SH-SY5Y (cell line): Measurements from ENCODE around the gene SLC16A12.

Experiments used
- GATA2 ChIP-seq: IDR thresholded peaks from 2 replicates; pipeline ENCODE4 v1.6.1; 2011; ENCODE audit warnings: mild to moderate bottlenecking, low read depth, low read length
- GATA3 ChIP-seq: IDR thresholded peaks from 2 replicates; pipeline ENCODE4 v1.6.1; 2011; ENCODE audit warnings: low read depth, mild to moderate bottlenecking, low read length, moderate library complexity

SLC16A12 gene

GRCh38 chr10:89404104-89405047 lies 131.0 kb downstream of the SLC16A12 start:
- TF ChIP-seq GATA3 (no peak), GATA2 (no peak)

- TF ChIP-seq GATA2 (no peak), GATA3 (no peak)
Observed at GRCh38 chr10:89403043-89403442, 132.4 kb downstream of the SLC16A12 start.

- TF ChIP-seq GATA2 = no peak
- TF ChIP-seq GATA3 = no peak
Observed at GRCh38 chr10:89399956-89400355, 135.4 kb downstream of the SLC16A12 start.

- no peak for TF ChIP-seq GATA2
- no peak for TF ChIP-seq GATA3
Observed at GRCh38 chr10:89398003-89398749, 137.2 kb downstream of the SLC16A12 start.

GRCh38 chr10:89395141-89395540 lies 140.3 kb downstream of the SLC16A12 start:
- no peak for TF ChIP-seq GATA3
- TF ChIP-seq GATA2 = no peak

GRCh38 chr10:89393898-89394297 lies 141.5 kb downstream of the SLC16A12 start:
- no peak for TF ChIP-seq GATA2
- no peak for TF ChIP-seq GATA3

GRCh38 chr10:89392974-89393373 lies 142.4 kb downstream of the SLC16A12 start:
- TF ChIP-seq GATA2 (no peak), GATA3 (no peak)

- TF ChIP-seq GATA2 (no peak), GATA3 (no peak)
Observed at GRCh38 chr10:89391907-89392756, 143.3 kb downstream of the SLC16A12 start, which contains the start of gene IFIT1. TSS of gene IFIT1 (plus strand) at chr10:89392623. CDS start at chr10:89392713, 90 bp downstream.

GRCh38 chr10:89390476-89391225 lies 144.7 kb downstream of the SLC16A12 start:
- no peak for TF ChIP-seq GATA3
- no peak for TF ChIP-seq GATA2

- TF ChIP-seq GATA3 = no peak
- TF ChIP-seq GATA2 = no peak
Observed at GRCh38 chr10:89389254-89389653, 146.1 kb downstream of the SLC16A12 start.

- TF ChIP-seq GATA2 = no peak
- TF ChIP-seq GATA3 = no peak
Observed at GRCh38 chr10:89388806-89389205, 146.6 kb downstream of the SLC16A12 start.

- TF ChIP-seq GATA2 (no peak), GATA3 (no peak)
Observed at GRCh38 chr10:89384474-89385340, 150.7 kb downstream of the SLC16A12 start.
